ENCODE data around the gene FILIP1L. TPM values are rescaled to one million over a fixed set of nuclear protein-coding genes. Genes with fewer than 3 reads are reported as not detected.

The FILIP1L gene
- total RNA-seq, 1 donor from 2014 or later = 28.6 TPM

GRCh38 chr3:99925584-99926230 is 188.6 kb downstream of the FILIP1L start:
- ATAC-seq = peak; percentile 78
- peak; percentile 35 for DNase-seq
- intact Hi-C loops (cut with micrococcal nuclease) = no loop called here

- ATAC-seq (no peak), DNase-seq (no peak)
- intact Hi-C loops (cut with micrococcal nuclease) = no loop called here
Measured at GRCh38 chr3:99923873-99924272, 190.4 kb downstream of the FILIP1L start.

GRCh38 chr3:99921986-99922385 is 192.3 kb downstream of the FILIP1L start:
- no peak for DNase-seq
- intact Hi-C loops (cut with micrococcal nuclease) = no loop called here
- ATAC-seq = no peak

- ATAC-seq (no peak), DNase-seq (no peak)
- intact Hi-C loops (cut with micrococcal nuclease) = no loop called here
Measured at GRCh38 chr3:99921377-99921695, 193.0 kb downstream of the FILIP1L start.

- ATAC-seq (peak; percentile 84), DNase-seq (peak; percentile 80)
- intact Hi-C loops (cut with micrococcal nuclease) = no loop called here
Measured at GRCh38 chr3:99920481-99921376, 193.6 kb downstream of the FILIP1L start.

GRCh38 chr3:99919694-99920093 is 194.6 kb downstream of the FILIP1L start:
- ATAC-seq = no peak
- no peak for DNase-seq
- intact Hi-C loops (cut with micrococcal nuclease) = no loop called here

GRCh38 chr3:99918715-99919114 is 195.6 kb downstream of the FILIP1L start:
- ATAC-seq (no peak), DNase-seq (no peak)
- intact Hi-C loops (cut with micrococcal nuclease) = no loop called here

- ATAC-seq (no peak), DNase-seq (no peak)
- intact Hi-C loops (cut with micrococcal nuclease) = no loop called here
Measured at GRCh38 chr3:99915906-99916432, 198.3 kb downstream of the FILIP1L start.

GRCh38 chr3:99911433-99911832 is 202.9 kb downstream of the FILIP1L start:
- DNase-seq = no peak
- intact Hi-C loops (cut with micrococcal nuclease) = no loop called here
- no peak for ATAC-seq

- peak; percentile 15 for ATAC-seq
Measured at GRCh38 chr3:99910752-99911290, 203.5 kb downstream of the FILIP1L start.

GRCh38 chr3:99909714-99910495 is 204.4 kb downstream of the FILIP1L start:
- no peak for ATAC-seq
- intact Hi-C loops (cut with micrococcal nuclease) = no loop called here
- no peak for DNase-seq

More at GRCh38 chr3:99910752-99911290, 203.5 kb downstream of the FILIP1L start:
- no peak for DNase-seq
- intact Hi-C loops (cut with micrococcal nuclease) = no loop called here

- no peak for ATAC-seq
Measured at GRCh38 chr3:99907959-99908544, 206.2 kb downstream of the FILIP1L start.

GRCh38 chr3:99903869-99904268 is 210.4 kb downstream of the FILIP1L start:
- intact Hi-C loops (cut with micrococcal nuclease) = no loop called here
- no peak for DNase-seq
- ATAC-seq = no peak

More at GRCh38 chr3:99907959-99908544, 206.2 kb downstream of the FILIP1L start:
- no peak for DNase-seq
- intact Hi-C loops (cut with micrococcal nuclease) = no loop called here

GRCh38 chr3:99902091-99902490 is 212.2 kb downstream of the FILIP1L start:
- no peak for DNase-seq
- intact Hi-C loops (cut with micrococcal nuclease) = no loop called here
- no peak for ATAC-seq

- ATAC-seq = peak; percentile 48
- DNase-seq = no peak
- intact Hi-C loops (cut with micrococcal nuclease) = no loop called here
Measured at GRCh38 chr3:99901200-99901926, 212.9 kb downstream of the FILIP1L start.

- DNase-seq = no peak
- ATAC-seq = no peak
- intact Hi-C loops (cut with micrococcal nuclease) = no loop called here
Measured at GRCh38 chr3:99900248-99900647, 214.1 kb downstream of the FILIP1L start.

- intact Hi-C loops (cut with micrococcal nuclease) = no loop called here
- ATAC-seq (no peak), DNase-seq (no peak)
Measured at GRCh38 chr3:99899603-99900002, 214.7 kb downstream of the FILIP1L start.

- intact Hi-C loops (cut with micrococcal nuclease) = no loop called here
- DNase-seq = no peak
- no peak for ATAC-seq
Measured at GRCh38 chr3:99896482-99896881, 217.8 kb downstream of the FILIP1L start.
